Fibroblast of mammary gland (primary cell): ENCODE results near the gene TREM1.
A peak's percentile ranks its signal among the peaks of the same experiment; 100 is the strongest.
"Not testable (repeated sequence)": the region's sequence is repeated elsewhere in the genome, so short reads cannot be mapped to it uniquely, and the experiment has no call there.

Experiments used
- DNase-seq: peaks from one replicate; pipeline ENCODE4 v3.0.0-alpha.2; 2010; ENCODE audit warnings: low read depth
- H3K4me3 ChIP-seq: 2 replicates; pipeline ENCODE4 v1.5.1; 2011; ENCODE audit warnings: low read depth, mild to moderate bottlenecking, low read length, moderate library complexity; ENCODE audit not compliant: control insufficient read depth
- CTCF ChIP-seq: conservative IDR thresholded peaks from 2 replicates; pipeline ENCODE4 v1.5.1; 2011; ENCODE audit warnings: low read depth, low read length, inconsistent platforms; ENCODE audit not compliant: control insufficient read depth, insufficient read depth

TREM1 gene

GRCh38 chr6:41318261-41318653 is 31.8 kb upstream of the TREM1 start:
- no peak overlapping the region for H3K4me3 ChIP-seq
- no peak for TF ChIP-seq CTCF
- DNase-seq = no peak

DNA sequence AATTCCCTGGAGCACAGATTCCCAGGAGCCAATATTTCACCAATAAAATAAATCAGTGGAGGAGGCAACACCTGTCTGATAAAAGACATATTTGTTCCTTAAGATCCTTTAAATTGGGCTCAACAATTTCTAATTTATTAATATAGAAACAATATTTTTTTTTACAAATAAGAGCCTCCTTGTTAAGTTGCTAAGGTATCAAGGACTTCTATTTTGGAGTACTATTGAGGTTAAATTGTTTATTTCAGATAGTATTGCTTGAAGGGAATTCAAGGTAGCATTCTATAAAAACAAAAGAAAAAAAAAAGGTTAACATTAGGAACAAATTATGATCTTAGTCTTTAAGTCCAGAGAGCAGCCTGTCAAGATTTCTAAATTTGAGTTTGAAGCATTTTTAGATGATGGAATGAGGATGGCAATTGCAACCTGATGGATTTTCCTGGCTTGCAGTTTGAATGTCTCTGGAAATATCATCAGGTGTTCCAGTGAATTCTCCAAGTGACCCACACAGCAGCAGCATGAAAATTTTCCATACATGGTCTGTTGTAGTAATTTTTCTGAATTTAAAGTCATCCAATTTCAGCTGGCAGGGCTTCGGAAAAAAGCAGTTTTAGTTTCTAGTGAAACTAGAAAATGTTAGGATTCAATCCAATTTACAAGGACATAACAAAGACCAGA is 29.6 kb upstream of the TREM1 start:
- no peak overlapping the region for H3K4me3 ChIP-seq
- no peak for TF ChIP-seq CTCF
- DNase-seq = no peak

- DNase-seq = no peak
- no peak overlapping the region for H3K4me3 ChIP-seq
- no peak for TF ChIP-seq CTCF
These were observed 28.7 kb upstream of the TREM1 start for GRCh38 chr6:41315203-41315602.

GRCh38 chr6:41306187-41306854 is 19.8 kb upstream of the TREM1 start:
- no peak overlapping the region for H3K4me3 ChIP-seq
- DNase-seq = peak; percentile 57
- TF ChIP-seq CTCF = peak; percentile 52

GRCh38 chr6:41302638-41303037 is 16.2 kb upstream of the TREM1 start:
- TF ChIP-seq CTCF = no peak
- H3K4me3 ChIP-seq = no peak overlapping the region
- no peak for DNase-seq

DNA sequence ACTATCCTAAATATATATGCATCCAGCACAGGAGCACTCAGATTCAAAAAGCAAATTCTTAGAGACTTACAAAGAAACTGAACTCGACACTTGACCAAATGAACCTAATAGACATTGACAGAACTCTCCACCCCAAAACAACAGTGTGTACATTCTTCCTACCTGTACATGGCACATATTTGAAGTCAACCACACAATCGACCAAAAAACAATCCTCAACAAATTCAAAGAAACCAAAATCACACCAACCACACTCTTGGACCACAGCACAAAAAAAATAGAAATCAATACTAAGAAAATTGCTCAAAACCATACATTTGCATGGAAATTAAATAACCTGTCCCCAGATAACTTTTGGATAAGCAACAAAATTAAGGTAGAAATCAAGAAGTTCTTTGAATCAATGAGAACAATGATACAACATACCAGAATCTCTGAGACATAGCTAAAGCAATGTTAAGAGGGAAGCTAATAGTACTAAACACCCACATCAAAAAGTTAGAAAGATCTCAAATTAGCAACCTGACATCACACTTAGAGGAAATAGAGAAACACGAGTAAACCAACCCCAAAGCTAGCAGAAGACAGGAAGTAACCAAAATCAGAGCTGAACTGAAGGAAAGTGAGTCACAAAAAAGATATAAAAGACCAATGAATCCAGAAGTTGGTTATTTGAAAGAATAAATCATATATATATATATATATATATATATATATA is 12.5 kb upstream of the TREM1 start:
- TF ChIP-seq CTCF = no peak
- no peak overlapping the region for H3K4me3 ChIP-seq
- no peak for DNase-seq

GRCh38 chr6:41297248-41297647 is 10.8 kb upstream of the TREM1 start:
- not testable (repeated sequence) for H3K4me3 ChIP-seq, DNase-seq
